Measurements from ENCODE around the gene FMN1.

FMN1 gene

GRCh38 chr15:32733281-32733680 is 461.2 kb downstream of the FMN1 start:
- ChIA-PET CTCF (interaction anchor here (0.6 kb wide), 1 partner anchor 170 kb away, joined by 3 read pairs; no protein-coding TSS in a partner anchor), POLR2A (ENCODE audit: low non-redundant PET) (no interaction called here)
- DNase-seq (ENCODE audit: low spot score): no peak
- H3K27ac ChIP-seq: no peak overlapping the region
- TF ChIP-seq, protein P1, sequence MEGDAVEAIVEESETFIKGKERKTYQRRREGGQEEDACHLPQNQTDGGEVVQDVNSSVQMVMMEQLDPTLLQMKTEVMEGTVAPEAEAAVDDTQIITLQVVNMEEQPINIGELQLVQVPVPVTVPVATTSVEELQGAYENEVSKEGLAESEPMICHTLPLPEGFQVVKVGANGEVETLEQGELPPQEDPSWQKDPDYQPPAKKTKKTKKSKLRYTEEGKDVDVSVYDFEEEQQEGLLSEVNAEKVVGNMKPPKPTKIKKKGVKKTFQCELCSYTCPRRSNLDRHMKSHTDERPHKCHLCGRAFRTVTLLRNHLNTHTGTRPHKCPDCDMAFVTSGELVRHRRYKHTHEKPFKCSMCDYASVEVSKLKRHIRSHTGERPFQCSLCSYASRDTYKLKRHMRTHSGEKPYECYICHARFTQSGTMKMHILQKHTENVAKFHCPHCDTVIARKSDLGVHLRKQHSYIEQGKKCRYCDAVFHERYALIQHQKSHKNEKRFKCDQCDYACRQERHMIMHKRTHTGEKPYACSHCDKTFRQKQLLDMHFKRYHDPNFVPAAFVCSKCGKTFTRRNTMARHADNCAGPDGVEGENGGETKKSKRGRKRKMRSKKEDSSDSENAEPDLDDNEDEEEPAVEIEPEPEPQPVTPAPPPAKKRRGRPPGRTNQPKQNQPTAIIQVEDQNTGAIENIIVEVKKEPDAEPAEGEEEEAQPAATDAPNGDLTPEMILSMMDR (conservative IDR thresholded peaks at IDR 0.05; ENCODE audit: low read depth): no peak

GRCh38 chr15:32732574-32733157 is 461.8 kb downstream of the FMN1 start:
- no peak overlapping the region for H3K27ac ChIP-seq
- TF ChIP-seq, protein P1 (conservative IDR thresholded peaks at IDR 0.05; ENCODE audit: low read depth): no peak
- ChIA-PET CTCF (interaction anchor here (0.6 kb wide), 1 partner anchor 171 kb away, joined by 3 read pairs; no protein-coding TSS in a partner anchor), POLR2A (ENCODE audit: low non-redundant PET) (no interaction called here)
- no peak for DNase-seq (ENCODE audit: low spot score)

GRCh38 chr15:32730677-32731654 is 463.5 kb downstream of the FMN1 start:
- ChIA-PET POLR2A (ENCODE audit: low non-redundant PET) (no interaction called here), CTCF (interaction anchor here (0.6 kb wide), 1 partner anchor 15 kb away, joined by 3 read pairs; no protein-coding TSS in a partner anchor)
- H3K27ac ChIP-seq: no peak overlapping the region
- TF ChIP-seq, protein P1 (conservative IDR thresholded peaks at IDR 0.05; ENCODE audit: low read depth): no peak
- DNase-seq (ENCODE audit: low spot score): peak; percentile 91

DNA sequence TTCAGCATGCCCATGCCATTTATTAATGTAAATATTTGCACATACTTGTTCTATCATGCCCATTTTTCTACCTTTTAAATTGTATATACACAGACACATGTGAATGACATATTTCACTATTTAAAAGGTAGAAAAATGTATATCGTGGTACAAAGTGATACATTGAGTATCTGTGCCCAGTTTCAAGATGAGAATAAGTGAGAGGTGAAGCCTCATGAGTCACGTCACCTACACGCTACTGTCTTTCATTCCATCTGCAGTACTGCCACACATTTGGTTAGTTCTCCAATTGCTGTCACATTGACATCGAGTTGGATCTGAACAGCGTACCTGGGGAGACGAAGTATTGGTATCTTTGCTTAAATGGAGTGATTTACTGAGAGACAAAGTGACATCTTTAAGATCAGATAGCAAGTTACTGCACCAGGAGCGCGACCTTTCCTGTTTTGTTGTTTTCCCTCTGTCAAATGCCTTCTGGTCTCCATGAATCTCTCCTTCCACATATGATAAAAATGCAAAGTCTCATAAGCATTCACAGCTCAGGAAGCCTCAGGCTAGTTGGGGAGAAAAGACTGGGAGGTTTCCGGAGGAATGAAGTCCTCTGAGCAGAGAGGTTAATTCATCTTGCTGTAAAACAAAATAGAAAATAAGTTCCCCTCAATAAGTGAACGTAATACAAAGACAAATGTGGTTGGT is 464.7 kb downstream of the FMN1 start:
- TF ChIP-seq, protein P1 (conservative IDR thresholded peaks at IDR 0.05; ENCODE audit: low read depth): no peak
- CTCF ChIA-PET: interaction anchor here (0.6 to 0.7 kb wide), 2 partner anchors 14 to 50 kb away, joined by 3 read pairs; no protein-coding TSS in a partner anchor
- no peak overlapping the region for H3K27ac ChIP-seq
- DNase-seq (ENCODE audit: low spot score): no peak
- POLR2A ChIA-PET (ENCODE audit: low non-redundant PET): no interaction called here

- TF ChIP-seq, protein P1 (conservative IDR thresholded peaks at IDR 0.05; ENCODE audit: low read depth): no peak
- no peak for DNase-seq (ENCODE audit: low spot score)
- no peak overlapping the region for H3K27ac ChIP-seq
- POLR2A ChIA-PET (ENCODE audit: low non-redundant PET): interaction anchor here (0.6 to 0.7 kb wide), 2 partner anchors 53 to 330 kb away, joined by 3 to 4 read pairs; no protein-coding TSS in a partner anchor
- CTCF ChIA-PET: interaction anchor here (0.6 kb wide), 1 partner anchor 99 kb away, joined by 3 read pairs; no protein-coding TSS in a partner anchor
Observed at GRCh38 chr15:32723171-32723948, 471.2 kb downstream of the FMN1 start.
